Measurements from ENCODE around the gene S100A7A. TPM values are rescaled to one million over a fixed set of nuclear protein-coding genes. Genes with fewer than 3 reads are reported as not detected.

Gene S100A7A
- total and polyA plus RNA-seq, 4 donors = not detected

GRCh38 chr1:153370146-153370545, 46.2 kb upstream of the S100A7A start:
- 77 to 82% methylated on average over 3 of the region's 3 CpGs for WGBS, 2 donors
- Histone ChIP-seq H3K9me3 (ENCODE audit: control insufficient read depth in 4 of 4, insufficient read depth in 3 of 4, low read length in 3 of 4) (no peaks in the 10 kb centered on the region), H3K4me3 (no peak overlapping the region), H3K27me3 (ENCODE audit: control insufficient read depth in 3 of 3, insufficient read depth in 3 of 3, low read length in 2 of 3) (no peaks in the 10 kb centered on the region), H3K36me3 (ENCODE audit: control insufficient read depth in 4 of 4, insufficient read depth in 4 of 4, low read length in 4 of 4) (no peaks in the 10 kb centered on the region), H3K9ac (ENCODE audit: insufficient read depth in 1 of 2, low read length in 2 of 2) (no peak overlapping the region), H3K4me1 (ENCODE audit: control insufficient read depth in 5 of 5, insufficient read depth in 5 of 5, low read length in 5 of 5) (no peaks in the 10 kb centered on the region), H3K27ac (ENCODE audit: low read depth in 1 of 2, low read length in 1 of 2) (no peak overlapping the region)
- ATAC-seq (ENCODE audit: insufficient read depth, low FRiP score) (no peak), DNase-seq (no peak)
- TF ChIP-seq CTCF (IDR thresholded peaks at IDR 0.05; ENCODE audit: control extremely low read depth, extremely low read depth) = no peak

- no peak overlapping the region for H3K27ac ChIP-seq (ENCODE audit: low read depth in 1 of 2, low read length in 1 of 2)
- WGBS, 2 donors = 93 to 100% methylated on average over 1 of the region's 1 CpG
Measured at GRCh38 chr1:153371231-153371630, 45.1 kb upstream of the S100A7A start.

GRCh38 chr1:153372571-153372970, 43.7 kb upstream of the S100A7A start:
- TF ChIP-seq CTCF (IDR thresholded peaks at IDR 0.05; ENCODE audit: control extremely low read depth, extremely low read depth) = no peak
- H3K27me3 ChIP-seq (ENCODE audit: control insufficient read depth in 3 of 3, insufficient read depth in 3 of 3, low read length in 2 of 3) = no peaks in the 10 kb centered on the region
- DNase-seq (no peak), ATAC-seq (ENCODE audit: insufficient read depth, low FRiP score) (no peak)
- WGBS, 2 donors = 89 to 96% methylated on average over 2 of the region's 2 CpGs
- H3K27ac ChIP-seq (ENCODE audit: low read depth in 1 of 2, low read length in 1 of 2) = no peak overlapping the region
- H3K4me1 ChIP-seq (ENCODE audit: control insufficient read depth in 5 of 5, insufficient read depth in 5 of 5, low read length in 5 of 5) = peaks cover 0 to 2% (median 0%) of the 10 kb centered on the region in 5 donors
- no peaks in the 10 kb centered on the region for H3K9me3 ChIP-seq (ENCODE audit: control insufficient read depth in 4 of 4, insufficient read depth in 3 of 4, low read length in 3 of 4)
- H3K36me3 ChIP-seq (ENCODE audit: control insufficient read depth in 4 of 4, insufficient read depth in 4 of 4, low read length in 4 of 4) = no peaks in the 10 kb centered on the region
- H3K9ac ChIP-seq (ENCODE audit: insufficient read depth in 1 of 2, low read length in 2 of 2) = no peak overlapping the region
- H3K4me3 ChIP-seq = no peak overlapping the region

More at GRCh38 chr1:153371231-153371630, 45.1 kb upstream of the S100A7A start:
- no peak for DNase-seq
- no peaks in the 10 kb centered on the region for H3K27me3 ChIP-seq (ENCODE audit: control insufficient read depth in 3 of 3, insufficient read depth in 3 of 3, low read length in 2 of 3)
- H3K9me3 ChIP-seq (ENCODE audit: control insufficient read depth in 4 of 4, insufficient read depth in 3 of 4, low read length in 3 of 4) = no peaks in the 10 kb centered on the region
- no peak overlapping the region for H3K9ac ChIP-seq (ENCODE audit: insufficient read depth in 1 of 2, low read length in 2 of 2)
- H3K4me3 ChIP-seq = no peak overlapping the region
- peaks cover 0 to under 1% (median 0%) of the 10 kb centered on the region in 5 donors for H3K4me1 ChIP-seq (ENCODE audit: control insufficient read depth in 5 of 5, insufficient read depth in 5 of 5, low read length in 5 of 5)
- H3K36me3 ChIP-seq (ENCODE audit: control insufficient read depth in 4 of 4, insufficient read depth in 4 of 4, low read length in 4 of 4) = no peaks in the 10 kb centered on the region
- ATAC-seq (ENCODE audit: insufficient read depth, low FRiP score) = no peak
- TF ChIP-seq CTCF (IDR thresholded peaks at IDR 0.05; ENCODE audit: control extremely low read depth, extremely low read depth) = no peak

- no peak for ATAC-seq (ENCODE audit: insufficient read depth, low FRiP score)
Measured at GRCh38 chr1:153374071-153374470, 42.2 kb upstream of the S100A7A start.

More at GRCh38 chr1:153374071-153374470, 42.2 kb upstream of the S100A7A start:
- no peaks in the 10 kb centered on the region for H3K9me3 ChIP-seq (ENCODE audit: control insufficient read depth in 4 of 4, insufficient read depth in 3 of 4, low read length in 3 of 4)
- no peak for DNase-seq
- no peak overlapping the region for H3K4me3 ChIP-seq
- H3K27me3 ChIP-seq (ENCODE audit: control insufficient read depth in 3 of 3, insufficient read depth in 3 of 3, low read length in 2 of 3) = no peaks in the 10 kb centered on the region
- no peak overlapping the region for H3K9ac ChIP-seq (ENCODE audit: insufficient read depth in 1 of 2, low read length in 2 of 2)
- no peak for TF ChIP-seq CTCF (IDR thresholded peaks at IDR 0.05; ENCODE audit: control extremely low read depth, extremely low read depth)
- peak overlapping the region in 1 of 2 donors; percentile 34 for H3K27ac ChIP-seq (ENCODE audit: low read depth in 1 of 2, low read length in 1 of 2)
- no peaks in the 10 kb centered on the region for H3K36me3 ChIP-seq (ENCODE audit: control insufficient read depth in 4 of 4, insufficient read depth in 4 of 4, low read length in 4 of 4)
- 29 to 62% methylated on average over 2 of the region's 2 CpGs for WGBS, 2 donors
- peaks cover 0 to 2% (median 0%) of the 10 kb centered on the region in 5 donors for H3K4me1 ChIP-seq (ENCODE audit: control insufficient read depth in 5 of 5, insufficient read depth in 5 of 5, low read length in 5 of 5)

Data from lung (tissue), 12 donors.